ENCODE measurements around the gene ARHGAP24. TPM values are rescaled to one million over a fixed set of nuclear protein-coding genes. Genes with fewer than 3 reads are reported as not detected.
"Not testable (repeated sequence)": the region's sequence is repeated elsewhere in the genome, so short reads cannot be mapped to it uniquely, and the experiment has no call there.

ARHGAP24 gene
- polyA plus RNA-seq, 2 of the 4 experiments (the other 2 are of a cell fraction), result 1.7 to 12.1 TPM

GRCh38 chr4:85815796-85816459 is 341.0 kb downstream of the ARHGAP24 start:
- Histone ChIP-seq H3K4me1 (no peaks in the 10 kb centered on the region), H3K4me3 (no peak overlapping the region), H3K4me2 (no peak overlapping the region), H3K27ac (no peak overlapping the region), H3K9me3 (no peaks in the 10 kb centered on the region; the same call in 2 of the 3 replicates)
- no peak for FAIRE-seq
- ATAC-seq, result no peak
- no peak for DNase-seq (ENCODE audit: low read depth in 1 of 2, low spot score in 1 of 2)
- TF ChIP-seq RFX5 (IDR thresholded peaks at IDR 0.05) (no peak), MAZ (IDR thresholded peaks at IDR 0.05; ENCODE audit: borderline replicate concordance, low read depth, low read length) (no peak), MAX (IDR thresholded peaks at IDR 0.05) (no peak), NR3C1 (IDR thresholded peaks at IDR 0.05) (no peak), ZC3H11A (IDR thresholded peaks at IDR 0.05) (no peak), FOSL2 (IDR thresholded peaks at IDR 0.05) (no peak), FOSL2 (CRISPR knock-in tag; IDR thresholded peaks at IDR 0.05) (no peak), PBX3 (IDR thresholded peaks at IDR 0.05) (no peak), KDM1A (IDR thresholded peaks at IDR 0.05; ENCODE audit: low read depth) (no peak), EHMT2 (IDR thresholded peaks at IDR 0.05; ENCODE audit: low read depth) (no peak), RARB (CRISPR knock-in tag; IDR thresholded peaks at IDR 0.05) (no peak), NFE2L2 (conservative IDR thresholded peaks at IDR 0.05; ENCODE audit: low read length) (no peak), BHLHE40 (IDR thresholded peaks at IDR 0.05; ENCODE audit: low read depth, low read length) (no peak), EP300 (IDR thresholded peaks at IDR 0.05) (no peak)
- TF ChIP-seq, protein P1, sequence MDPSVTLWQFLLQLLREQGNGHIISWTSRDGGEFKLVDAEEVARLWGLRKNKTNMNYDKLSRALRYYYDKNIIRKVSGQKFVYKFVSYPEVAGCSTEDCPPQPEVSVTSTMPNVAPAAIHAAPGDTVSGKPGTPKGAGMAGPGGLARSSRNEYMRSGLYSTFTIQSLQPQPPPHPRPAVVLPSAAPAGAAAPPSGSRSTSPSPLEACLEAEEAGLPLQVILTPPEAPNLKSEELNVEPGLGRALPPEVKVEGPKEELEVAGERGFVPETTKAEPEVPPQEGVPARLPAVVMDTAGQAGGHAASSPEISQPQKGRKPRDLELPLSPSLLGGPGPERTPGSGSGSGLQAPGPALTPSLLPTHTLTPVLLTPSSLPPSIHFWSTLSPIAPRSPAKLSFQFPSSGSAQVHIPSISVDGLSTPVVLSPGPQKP (IDR thresholded peaks at IDR 0.05; ENCODE audit: low read depth, low read length), result no peak
- TF ChIP-seq, protein P2, sequence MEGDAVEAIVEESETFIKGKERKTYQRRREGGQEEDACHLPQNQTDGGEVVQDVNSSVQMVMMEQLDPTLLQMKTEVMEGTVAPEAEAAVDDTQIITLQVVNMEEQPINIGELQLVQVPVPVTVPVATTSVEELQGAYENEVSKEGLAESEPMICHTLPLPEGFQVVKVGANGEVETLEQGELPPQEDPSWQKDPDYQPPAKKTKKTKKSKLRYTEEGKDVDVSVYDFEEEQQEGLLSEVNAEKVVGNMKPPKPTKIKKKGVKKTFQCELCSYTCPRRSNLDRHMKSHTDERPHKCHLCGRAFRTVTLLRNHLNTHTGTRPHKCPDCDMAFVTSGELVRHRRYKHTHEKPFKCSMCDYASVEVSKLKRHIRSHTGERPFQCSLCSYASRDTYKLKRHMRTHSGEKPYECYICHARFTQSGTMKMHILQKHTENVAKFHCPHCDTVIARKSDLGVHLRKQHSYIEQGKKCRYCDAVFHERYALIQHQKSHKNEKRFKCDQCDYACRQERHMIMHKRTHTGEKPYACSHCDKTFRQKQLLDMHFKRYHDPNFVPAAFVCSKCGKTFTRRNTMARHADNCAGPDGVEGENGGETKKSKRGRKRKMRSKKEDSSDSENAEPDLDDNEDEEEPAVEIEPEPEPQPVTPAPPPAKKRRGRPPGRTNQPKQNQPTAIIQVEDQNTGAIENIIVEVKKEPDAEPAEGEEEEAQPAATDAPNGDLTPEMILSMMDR (IDR thresholded peaks at IDR 0.05), result no peak
- ChIA-PET POLR2A (no interaction called here), CTCF (no interaction called here)
- 84% methylated on average over 7 of the region's 7 CpGs for WGBS (ENCODE audit: missing lambda C conversion rate)

DNA sequence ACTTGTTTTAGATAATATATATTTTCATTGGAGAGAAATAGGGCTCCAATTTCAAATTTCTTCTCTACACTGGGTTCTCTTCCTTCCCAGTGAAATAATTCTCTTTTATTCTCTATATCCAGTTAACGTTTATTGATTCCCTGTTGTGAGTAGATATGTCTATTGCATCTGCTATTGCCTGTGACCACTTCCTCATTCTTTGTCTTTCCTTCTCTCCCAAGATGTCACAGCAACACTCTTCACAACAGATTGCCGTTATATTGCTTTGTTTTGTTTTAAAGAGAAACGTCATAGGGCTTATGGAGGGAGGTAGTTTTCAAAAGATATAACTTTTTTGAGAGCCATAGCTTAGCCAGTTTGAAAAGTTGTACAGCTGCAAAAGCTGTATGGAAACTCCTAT is 343.8 kb downstream of the ARHGAP24 start:
- DNase-seq (ENCODE audit: low read depth in 1 of 2, low spot score in 1 of 2) (no peak), FAIRE-seq (no peak), ATAC-seq (no peak)
- ChIA-PET POLR2A (no interaction called here), CTCF (no interaction called here)
- peaks cover 13% of the 10 kb centered on the region for H3K4me1 ChIP-seq
- no peak overlapping the region for H3K4me2 ChIP-seq
- H3K27ac ChIP-seq, result no peak overlapping the region
- no peak for TF ChIP-seq POLR2AphosphoS2 (conservative IDR thresholded peaks at IDR 0.05; ENCODE audit: low read length)
- no peaks in the 10 kb centered on the region; the same call in 2 of the 3 replicates for H3K9me3 ChIP-seq
- 71% methylated on average over 3 of the region's 3 CpGs for WGBS (ENCODE audit: missing lambda C conversion rate)
- no peak overlapping the region for H3K4me3 ChIP-seq

DNA sequence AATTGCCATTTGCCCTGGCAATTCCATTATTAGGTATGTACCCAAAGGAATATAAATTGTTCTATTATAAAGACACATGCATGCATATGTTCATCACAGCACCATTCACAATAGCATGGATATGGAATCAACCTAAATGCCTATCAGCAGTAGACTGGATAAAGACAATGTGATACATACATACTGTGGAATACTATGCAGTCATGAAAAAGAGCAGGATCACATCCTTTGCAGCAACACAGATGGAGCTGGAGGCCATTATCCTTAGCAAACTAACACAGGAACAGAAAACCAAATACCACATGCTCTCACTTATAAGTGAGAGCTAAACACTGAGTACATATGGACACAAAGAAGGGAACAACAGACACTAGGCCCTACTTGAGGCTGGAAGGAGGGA is 345.2 kb downstream of the ARHGAP24 start:
- CTCF ChIA-PET, result interaction anchor here (1.3 kb wide), 1 partner anchor 23 kb away, joined by 3 read pairs; no protein-coding TSS in a partner anchor
- POLR2A ChIA-PET; H3K4me2 ChIP-seq; H3K4me3 ChIP-seq; DNase-seq (ENCODE audit: low read depth in 1 of 2, low spot score in 1 of 2); FAIRE-seq; ATAC-seq; H3K9me3 ChIP-seq; H3K27ac ChIP-seq: not testable (repeated sequence)
- H3K4me1 ChIP-seq, result peaks cover 19% of the 10 kb centered on the region

All from A549 (cell line).